ENCODE results near the gene NPC1. TPM values are rescaled to one million over a fixed set of nuclear protein-coding genes. Genes with fewer than 3 reads are reported as not detected.

Gene NPC1
- total RNA-seq, 1 experiment from 2014 or later: 92.7 TPM

GRCh38 chr18:23542461-23542860, 43.8 kb downstream of the NPC1 start:
- in situ Hi-C loops (cut with HindIII; ENCODE audit: low pct_unique_long_range_greater_than_20kb, low sequenced_read_pairs): no loop called here
- intact Hi-C loops (cut with micrococcal nuclease; ENCODE audit: unreplicated experiment): no loop called here
- ChIA-PET CTCF (no interaction called here), POLR2A (no interaction called here)
- no peaks in the 10 kb centered on the region for H3K27me3 ChIP-seq (ENCODE audit: control insufficient read depth, insufficient read depth, low read length)
- no peak overlapping the region for H3K4me3 ChIP-seq (ENCODE audit: low read depth in 2 of 2, low read length in 2 of 2)
- no peak overlapping the region for H3K27ac ChIP-seq (ENCODE audit: low read length)
- no peaks in the 10 kb centered on the region for H3K4me1 ChIP-seq (ENCODE audit: control insufficient read depth, insufficient read depth, low read length)
- no TSS peak for BruUV-seq (replicated peaks)
- peaks cover 35% of the 10 kb centered on the region for H3K36me3 ChIP-seq (ENCODE audit: control insufficient read depth, insufficient read depth, low read length)
- DNase-seq (ENCODE audit: low read depth, low spot score): no peak
- TF ChIP-seq POLR2AphosphoS5 (IDR thresholded peaks at IDR 0.05; ENCODE audit: low read depth, low read length): no peak
- TF ChIP-seq SIN3A (IDR thresholded peaks at IDR 0.05; ENCODE audit: borderline replicate concordance, insufficient read depth, low read depth, low read length): no peak
- no peaks in the 10 kb centered on the region for H3K9me3 ChIP-seq (ENCODE audit: control insufficient read depth, insufficient read depth, low read depth, low read length)
- ATAC-seq: no peak

DNA sequence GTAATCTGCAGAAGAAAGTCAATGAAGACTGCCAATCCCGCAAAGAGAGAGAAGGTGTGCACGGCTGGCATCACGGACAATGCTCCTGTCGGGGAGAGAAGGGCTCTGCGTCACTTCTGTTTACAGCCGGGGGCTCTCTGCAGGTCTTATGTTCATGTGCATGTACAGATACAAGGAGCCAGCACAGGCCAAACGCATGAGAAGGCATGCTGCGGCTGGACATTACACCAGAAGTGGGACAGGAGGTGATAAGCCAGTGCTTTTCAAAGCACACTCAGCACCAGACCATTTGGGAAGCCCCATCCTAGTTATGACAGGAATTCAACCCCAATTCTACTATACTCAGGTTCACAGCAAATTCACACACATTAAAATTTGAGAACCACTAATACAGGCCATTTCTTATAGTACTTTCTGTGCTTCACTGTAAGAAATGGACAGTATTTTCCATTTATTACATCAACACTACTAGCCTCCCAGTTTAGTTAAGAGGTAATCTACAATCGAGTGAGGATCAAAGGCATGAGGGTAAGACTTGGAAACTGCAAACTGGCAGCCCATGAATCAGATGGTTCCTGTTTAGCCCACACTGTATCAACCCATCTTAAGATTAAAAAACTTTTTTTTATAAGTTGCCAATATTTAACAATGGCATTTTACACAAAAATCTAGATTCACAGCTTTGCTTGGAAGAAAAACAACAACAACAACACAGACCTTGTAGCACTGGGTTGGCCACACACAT, 44.8 kb downstream of the NPC1 start:
- no peaks in the 10 kb centered on the region for H3K4me1 ChIP-seq (ENCODE audit: control insufficient read depth, insufficient read depth, low read length)
- ChIA-PET POLR2A (interaction anchor here (0.5 kb wide), 1 partner anchor 9 kb away, joined by 10 read pairs; no protein-coding TSS in a partner anchor), CTCF (no interaction called here)
- intact Hi-C loops (cut with micrococcal nuclease; ENCODE audit: unreplicated experiment) (no loop called here), in situ Hi-C loops (cut with HindIII; ENCODE audit: low pct_unique_long_range_greater_than_20kb, low sequenced_read_pairs) (no loop called here)
- H3K4me3 ChIP-seq (ENCODE audit: low read depth in 2 of 2, low read length in 2 of 2): no peak overlapping the region
- ATAC-seq: no peak
- BruUV-seq (replicated peaks): no TSS peak
- H3K36me3 ChIP-seq (ENCODE audit: control insufficient read depth, insufficient read depth, low read length): peaks cover 37% of the 10 kb centered on the region
- no peak for DNase-seq (ENCODE audit: low read depth, low spot score)
- TF ChIP-seq, protein P1, sequence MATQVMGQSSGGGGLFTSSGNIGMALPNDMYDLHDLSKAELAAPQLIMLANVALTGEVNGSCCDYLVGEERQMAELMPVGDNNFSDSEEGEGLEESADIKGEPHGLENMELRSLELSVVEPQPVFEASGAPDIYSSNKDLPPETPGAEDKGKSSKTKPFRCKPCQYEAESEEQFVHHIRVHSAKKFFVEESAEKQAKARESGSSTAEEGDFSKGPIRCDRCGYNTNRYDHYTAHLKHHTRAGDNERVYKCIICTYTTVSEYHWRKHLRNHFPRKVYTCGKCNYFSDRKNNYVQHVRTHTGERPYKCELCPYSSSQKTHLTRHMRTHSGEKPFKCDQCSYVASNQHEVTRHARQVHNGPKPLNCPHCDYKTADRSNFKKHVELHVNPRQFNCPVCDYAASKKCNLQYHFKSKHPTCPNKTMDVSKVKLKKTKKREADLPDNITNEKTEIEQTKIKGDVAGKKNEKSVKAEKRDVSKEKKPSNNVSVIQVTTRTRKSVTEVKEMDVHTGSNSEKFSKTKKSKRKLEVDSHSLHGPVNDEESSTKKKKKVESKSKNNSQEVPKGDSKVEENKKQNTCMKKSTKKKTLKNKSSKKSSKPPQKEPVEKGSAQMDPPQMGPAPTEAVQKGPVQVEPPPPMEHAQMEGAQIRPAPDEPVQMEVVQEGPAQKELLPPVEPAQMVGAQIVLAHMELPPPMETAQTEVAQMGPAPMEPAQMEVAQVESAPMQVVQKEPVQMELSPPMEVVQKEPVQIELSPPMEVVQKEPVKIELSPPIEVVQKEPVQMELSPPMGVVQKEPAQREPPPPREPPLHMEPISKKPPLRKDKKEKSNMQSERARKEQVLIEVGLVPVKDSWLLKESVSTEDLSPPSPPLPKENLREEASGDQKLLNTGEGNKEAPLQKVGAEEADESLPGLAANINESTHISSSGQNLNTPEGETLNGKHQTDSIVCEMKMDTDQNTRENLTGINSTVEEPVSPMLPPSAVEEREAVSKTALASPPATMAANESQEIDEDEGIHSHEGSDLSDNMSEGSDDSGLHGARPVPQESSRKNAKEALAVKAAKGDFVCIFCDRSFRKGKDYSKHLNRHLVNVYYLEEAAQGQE (IDR thresholded peaks at IDR 0.05; ENCODE audit: insufficient read depth in 1 of 2, low read depth in 2 of 2, low read length in 1 of 2): no peak
- TF ChIP-seq POLR2AphosphoS5 (IDR thresholded peaks at IDR 0.05; ENCODE audit: low read depth, low read length): no peak
- TF ChIP-seq SIN3A (IDR thresholded peaks at IDR 0.05; ENCODE audit: borderline replicate concordance, insufficient read depth, low read depth, low read length): no peak
- TF ChIP-seq, protein P2, sequence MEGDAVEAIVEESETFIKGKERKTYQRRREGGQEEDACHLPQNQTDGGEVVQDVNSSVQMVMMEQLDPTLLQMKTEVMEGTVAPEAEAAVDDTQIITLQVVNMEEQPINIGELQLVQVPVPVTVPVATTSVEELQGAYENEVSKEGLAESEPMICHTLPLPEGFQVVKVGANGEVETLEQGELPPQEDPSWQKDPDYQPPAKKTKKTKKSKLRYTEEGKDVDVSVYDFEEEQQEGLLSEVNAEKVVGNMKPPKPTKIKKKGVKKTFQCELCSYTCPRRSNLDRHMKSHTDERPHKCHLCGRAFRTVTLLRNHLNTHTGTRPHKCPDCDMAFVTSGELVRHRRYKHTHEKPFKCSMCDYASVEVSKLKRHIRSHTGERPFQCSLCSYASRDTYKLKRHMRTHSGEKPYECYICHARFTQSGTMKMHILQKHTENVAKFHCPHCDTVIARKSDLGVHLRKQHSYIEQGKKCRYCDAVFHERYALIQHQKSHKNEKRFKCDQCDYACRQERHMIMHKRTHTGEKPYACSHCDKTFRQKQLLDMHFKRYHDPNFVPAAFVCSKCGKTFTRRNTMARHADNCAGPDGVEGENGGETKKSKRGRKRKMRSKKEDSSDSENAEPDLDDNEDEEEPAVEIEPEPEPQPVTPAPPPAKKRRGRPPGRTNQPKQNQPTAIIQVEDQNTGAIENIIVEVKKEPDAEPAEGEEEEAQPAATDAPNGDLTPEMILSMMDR (IDR thresholded peaks at IDR 0.05): no peak
- TF ChIP-seq TCF7L2 (IDR thresholded peaks at IDR 0.05; ENCODE audit: low read depth, low read length): no peak
- H3K9me3 ChIP-seq (ENCODE audit: control insufficient read depth, insufficient read depth, low read depth, low read length): no peaks in the 10 kb centered on the region
- no peaks in the 10 kb centered on the region for H3K27me3 ChIP-seq (ENCODE audit: control insufficient read depth, insufficient read depth, low read length)
- H3K27ac ChIP-seq (ENCODE audit: low read length): no peak overlapping the region

DNA sequence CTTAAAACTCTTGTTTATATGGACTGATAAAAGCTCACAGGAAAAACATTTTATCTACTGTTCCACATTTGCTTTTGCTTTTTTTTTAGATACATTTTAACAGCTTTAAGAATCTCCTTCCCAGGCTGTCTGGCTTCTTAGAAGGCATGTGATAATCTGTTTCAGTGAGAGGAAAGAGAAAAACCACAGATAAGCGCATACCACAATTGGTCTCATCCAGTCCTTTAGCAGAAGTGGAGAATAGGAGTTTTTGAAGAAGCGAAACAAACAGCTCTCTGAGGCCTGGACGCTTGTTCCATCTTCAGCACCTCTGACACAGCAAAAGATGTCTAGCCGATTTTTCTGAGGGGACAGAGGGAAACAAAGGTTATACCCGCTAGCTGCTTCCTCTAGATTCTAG, 45.4 kb downstream of the NPC1 start:
- no peaks in the 10 kb centered on the region for H3K4me1 ChIP-seq (ENCODE audit: control insufficient read depth, insufficient read depth, low read length)
- POLR2A ChIA-PET: interaction anchor here (0.5 kb wide), 1 partner anchor 8 kb away, joined by 10 read pairs; no protein-coding TSS in a partner anchor
- H3K9me3 ChIP-seq (ENCODE audit: control insufficient read depth, insufficient read depth, low read depth, low read length): no peaks in the 10 kb centered on the region
- H3K27ac ChIP-seq (ENCODE audit: low read length): no peak overlapping the region
- H3K4me3 ChIP-seq (ENCODE audit: low read depth in 2 of 2, low read length in 2 of 2): no peak overlapping the region
- CTCF ChIA-PET: no interaction called here
- TF ChIP-seq POLR2AphosphoS5 (IDR thresholded peaks at IDR 0.05; ENCODE audit: low read depth, low read length) (no peak), SIN3A (IDR thresholded peaks at IDR 0.05; ENCODE audit: borderline replicate concordance, insufficient read depth, low read depth, low read length) (no peak), TCF7L2 (IDR thresholded peaks at IDR 0.05; ENCODE audit: low read depth, low read length) (no peak)
- TF ChIP-seq, protein P2 (IDR thresholded peaks at IDR 0.05): no peak
- TF ChIP-seq, protein P1 (IDR thresholded peaks at IDR 0.05; ENCODE audit: insufficient read depth in 1 of 2, low read depth in 2 of 2, low read length in 1 of 2): no peak
- H3K27me3 ChIP-seq (ENCODE audit: control insufficient read depth, insufficient read depth, low read length): no peaks in the 10 kb centered on the region
- BruUV-seq (replicated peaks): no TSS peak
- DNase-seq (ENCODE audit: low read depth, low spot score): no peak
- no peak for ATAC-seq
- peaks cover 38% of the 10 kb centered on the region for H3K36me3 ChIP-seq (ENCODE audit: control insufficient read depth, insufficient read depth, low read length)
- intact Hi-C loops (cut with micrococcal nuclease; ENCODE audit: unreplicated experiment): no loop called here
- in situ Hi-C loops (cut with HindIII; ENCODE audit: low pct_unique_long_range_greater_than_20kb, low sequenced_read_pairs): no loop called here

All from Panc1 (cell line).